ENCODE measurements around the gene IRF2BPL. TPM values are rescaled to one million over a fixed set of nuclear protein-coding genes. Genes with fewer than 3 reads are reported as not detected.

The IRF2BPL gene
- total RNA-seq, 5 donors from 2014 or later (not counting 1 experiment from before 2014, with no cell fraction given): 32.6 to 50.4 (median 38.8) TPM

GRCh38 chr14:77003960-77004710, 24.4 kb downstream of the IRF2BPL start:
- ChIA-PET CTCF (no interaction called here), POLR2A (no interaction called here)
- no peaks in the 10 kb centered on the region for H3K27me3 Mint-ChIP-seq
- H3K27ac Mint-ChIP-seq: no peak overlapping the region
- peaks cover 0 to 9% of the 10 kb centered on the region in 2 experiments for H3K27me3 ChIP-seq (replicated peaks in 1 of 2; ENCODE audit: control insufficient read depth in 2 of 2, extremely low read depth in 1 of 2, insufficient read depth in 2 of 2, low read length in 1 of 2)
- H3K27ac ChIP-seq (ENCODE audit: low read length): no peak overlapping the region
- H3K36me3 Mint-ChIP-seq: no peaks in the 10 kb centered on the region
- no peaks in the 10 kb centered on the region for H3K9me3 ChIP-seq
- H3K4me3 Mint-ChIP-seq: no peak overlapping the region
- no peaks in the 10 kb centered on the region for H3K36me3 ChIP-seq (ENCODE audit: control insufficient read depth in 2 of 2, extremely low read depth in 1 of 2, insufficient read depth in 1 of 2, low read length in 1 of 2)
- no peak for DNase-seq
- WGBS (ENCODE audit: insufficient coverage): 85% methylated on average over 4 of the region's 5 CpGs
- no peak overlapping the region for H3K4me3 ChIP-seq (ENCODE audit: control insufficient read depth in 1 of 2, extremely low read depth in 1 of 2, low read length in 1 of 2)
- peaks cover 3 to 8% of the 10 kb centered on the region in 2 experiments for H3K4me1 ChIP-seq (ENCODE audit: control insufficient read depth in 1 of 2, extremely low read depth in 1 of 2, insufficient read depth in 2 of 2, low read length in 2 of 2)
- no peaks in the 10 kb centered on the region for H3K9me3 Mint-ChIP-seq
- no peak for ATAC-seq (replicated peaks in 1 of 4)
- peaks cover 6 to 9% (median 8%) of the 10 kb centered on the region in 3 donors for H3K4me1 Mint-ChIP-seq

GRCh38 chr14:77002889-77003288, 25.6 kb downstream of the IRF2BPL start:
- Mint-ChIP-seq H3K4me3 (no peak overlapping the region), H3K9me3 (no peaks in the 10 kb centered on the region), H3K27ac (no peak overlapping the region), H3K4me1 (peaks cover 6 to 9% (median 8%) of the 10 kb centered on the region in 3 donors), H3K36me3 (no peaks in the 10 kb centered on the region), H3K27me3 (no peaks in the 10 kb centered on the region)
- DNase-seq: no peak
- H3K4me3 ChIP-seq (ENCODE audit: control insufficient read depth in 1 of 2, extremely low read depth in 1 of 2, low read length in 1 of 2): no peak overlapping the region
- H3K27ac ChIP-seq (ENCODE audit: low read length): no peak overlapping the region
- H3K9me3 ChIP-seq: no peaks in the 10 kb centered on the region
- ATAC-seq (replicated peaks in 1 of 4): no peak
- peaks cover 0 to 12% of the 10 kb centered on the region in 2 experiments for H3K27me3 ChIP-seq (replicated peaks in 1 of 2; ENCODE audit: control insufficient read depth in 2 of 2, extremely low read depth in 1 of 2, insufficient read depth in 2 of 2, low read length in 1 of 2)
- CTCF ChIA-PET: no interaction called here
- POLR2A ChIA-PET: no interaction called here
- H3K36me3 ChIP-seq (ENCODE audit: control insufficient read depth in 2 of 2, extremely low read depth in 1 of 2, insufficient read depth in 1 of 2, low read length in 1 of 2): no peaks in the 10 kb centered on the region
- 91% methylated on average over 4 of the region's 6 CpGs for WGBS (ENCODE audit: insufficient coverage)
- H3K4me1 ChIP-seq (ENCODE audit: control insufficient read depth in 1 of 2, extremely low read depth in 1 of 2, insufficient read depth in 2 of 2, low read length in 2 of 2): peaks cover 3 to 8% of the 10 kb centered on the region in 2 experiments

GRCh38 chr14:77002335-77002734, 26.2 kb downstream of the IRF2BPL start:
- POLR2A ChIA-PET: no interaction called here
- WGBS (ENCODE audit: insufficient coverage): no CpG with 5 or more reads among the region's 4 CpGs

GRCh38 chr14:77000340-77001270, 27.9 kb downstream of the IRF2BPL start:
- ATAC-seq (replicated peaks in 1 of 4) (peak; percentile 37 to 74 (median 52)), DNase-seq (peak in 1 of 35 experiments; percentile 21)
- Mint-ChIP-seq H3K27ac (peak overlapping the region in 1 of 2 donors; percentile 34), H3K4me1 (peaks cover 8 to 9% (median 8%) of the 10 kb centered on the region in 3 donors), H3K4me3 (peak overlapping the region; percentile 49 to 81 (median 55)), H3K27me3 (no peaks in the 10 kb centered on the region), H3K9me3 (no peaks in the 10 kb centered on the region), H3K36me3 (no peaks in the 10 kb centered on the region)
- H3K4me1 ChIP-seq (ENCODE audit: control insufficient read depth in 1 of 2, extremely low read depth in 1 of 2, insufficient read depth in 2 of 2, low read length in 2 of 2): peaks cover 3 to 8% of the 10 kb centered on the region in 2 experiments
- H3K27me3 ChIP-seq (replicated peaks in 1 of 2; ENCODE audit: control insufficient read depth in 2 of 2, extremely low read depth in 1 of 2, insufficient read depth in 2 of 2, low read length in 1 of 2): peaks cover 0 to 12% of the 10 kb centered on the region in 2 experiments
- no peak overlapping the region for H3K27ac ChIP-seq (ENCODE audit: low read length)
- ChIA-PET CTCF (no interaction called here), POLR2A (no interaction called here)
- H3K9me3 ChIP-seq: no peaks in the 10 kb centered on the region
- peak overlapping the region in 1 of 2 donors; percentile 33 for H3K4me3 ChIP-seq (ENCODE audit: control insufficient read depth in 1 of 2, extremely low read depth in 1 of 2, low read length in 1 of 2)
- no peaks in the 10 kb centered on the region for H3K36me3 ChIP-seq (ENCODE audit: control insufficient read depth in 2 of 2, extremely low read depth in 1 of 2, insufficient read depth in 1 of 2, low read length in 1 of 2)
- 68% methylated on average over 25 of the region's 33 CpGs for WGBS (ENCODE audit: insufficient coverage)

More at GRCh38 chr14:77002335-77002734, 26.2 kb downstream of the IRF2BPL start:
- Mint-ChIP-seq H3K27me3 (no peaks in the 10 kb centered on the region), H3K36me3 (no peaks in the 10 kb centered on the region), H3K9me3 (no peaks in the 10 kb centered on the region), H3K4me1 (peaks cover 6 to 9% (median 8%) of the 10 kb centered on the region in 3 donors), H3K4me3 (no peak overlapping the region), H3K27ac (no peak overlapping the region)
- DNase-seq (no peak), ATAC-seq (replicated peaks in 1 of 4) (no peak)
- H3K36me3 ChIP-seq (ENCODE audit: control insufficient read depth in 2 of 2, extremely low read depth in 1 of 2, insufficient read depth in 1 of 2, low read length in 1 of 2): no peaks in the 10 kb centered on the region
- no peak overlapping the region for H3K27ac ChIP-seq (ENCODE audit: low read length)
- no peak overlapping the region for H3K4me3 ChIP-seq (ENCODE audit: control insufficient read depth in 1 of 2, extremely low read depth in 1 of 2, low read length in 1 of 2)
- H3K4me1 ChIP-seq (ENCODE audit: control insufficient read depth in 1 of 2, extremely low read depth in 1 of 2, insufficient read depth in 2 of 2, low read length in 2 of 2): peaks cover 3 to 8% of the 10 kb centered on the region in 2 experiments
- CTCF ChIA-PET: no interaction called here
- no peaks in the 10 kb centered on the region for H3K9me3 ChIP-seq
- peaks cover 0 to 12% of the 10 kb centered on the region in 2 experiments for H3K27me3 ChIP-seq (replicated peaks in 1 of 2; ENCODE audit: control insufficient read depth in 2 of 2, extremely low read depth in 1 of 2, insufficient read depth in 2 of 2, low read length in 1 of 2)

GRCh38 chr14:76998910-76999309, 29.6 kb downstream of the IRF2BPL start:
- Histone ChIP-seq H3K9me3 (no peaks in the 10 kb centered on the region), H3K27ac (ENCODE audit: low read length) (no peak overlapping the region), H3K4me3 (ENCODE audit: control insufficient read depth in 1 of 2, extremely low read depth in 1 of 2, low read length in 1 of 2) (no peak overlapping the region), H3K36me3 (ENCODE audit: control insufficient read depth in 2 of 2, extremely low read depth in 1 of 2, insufficient read depth in 1 of 2, low read length in 1 of 2) (no peaks in the 10 kb centered on the region), H3K27me3 (replicated peaks in 1 of 2; ENCODE audit: control insufficient read depth in 2 of 2, extremely low read depth in 1 of 2, insufficient read depth in 2 of 2, low read length in 1 of 2) (peaks cover 0 to 12% of the 10 kb centered on the region in 2 experiments), H3K4me1 (ENCODE audit: control insufficient read depth in 1 of 2, extremely low read depth in 1 of 2, insufficient read depth in 2 of 2, low read length in 2 of 2) (peaks cover 3 to 8% of the 10 kb centered on the region in 2 experiments)
- no peak overlapping the region for H3K27ac Mint-ChIP-seq
- peaks cover 8 to 15% (median 11%) of the 10 kb centered on the region in 3 donors for H3K4me1 Mint-ChIP-seq
- DNase-seq (no peak), ATAC-seq (replicated peaks in 1 of 4) (no peak)
- H3K27me3 Mint-ChIP-seq: no peaks in the 10 kb centered on the region
- POLR2A ChIA-PET: no interaction called here
- no peaks in the 10 kb centered on the region for H3K36me3 Mint-ChIP-seq
- CTCF ChIA-PET: interaction anchor here (0.6 to 0.7 kb wide), 2 partner anchors 31 to 32 kb away, joined by 3 read pairs; no protein-coding TSS in a partner anchor
- 85% methylated on average over 3 of the region's 3 CpGs for WGBS (ENCODE audit: insufficient coverage)
- H3K4me3 Mint-ChIP-seq: no peak overlapping the region
- H3K9me3 Mint-ChIP-seq: no peaks in the 10 kb centered on the region

- ChIA-PET CTCF (interaction anchor here in 1 of 2 donors (0.6 to 1.0 kb wide), 3 partner anchors 14 to 52 kb away, joined by 3 to 5 read pairs (median 3); no protein-coding TSS in a partner anchor), POLR2A (no interaction called here)
- Mint-ChIP-seq H3K27me3 (no peaks in the 10 kb centered on the region), H3K27ac (no peak overlapping the region), H3K9me3 (no peaks in the 10 kb centered on the region), H3K4me3 (no peak overlapping the region), H3K4me1 (peaks cover 8 to 19% (median 11%) of the 10 kb centered on the region in 3 donors), H3K36me3 (no peaks in the 10 kb centered on the region)
- no peaks in the 10 kb centered on the region for H3K36me3 ChIP-seq (ENCODE audit: control insufficient read depth in 2 of 2, extremely low read depth in 1 of 2, insufficient read depth in 1 of 2, low read length in 1 of 2)
- H3K27ac ChIP-seq (ENCODE audit: low read length): no peak overlapping the region
- peaks cover 0 to 12% of the 10 kb centered on the region in 2 experiments for H3K27me3 ChIP-seq (replicated peaks in 1 of 2; ENCODE audit: control insufficient read depth in 2 of 2, extremely low read depth in 1 of 2, insufficient read depth in 2 of 2, low read length in 1 of 2)
- no peak for DNase-seq
- no CpG with 5 or more reads among the region's 6 CpGs for WGBS (ENCODE audit: insufficient coverage)
- no peaks in the 10 kb centered on the region for H3K9me3 ChIP-seq
- H3K4me1 ChIP-seq (ENCODE audit: control insufficient read depth in 1 of 2, extremely low read depth in 1 of 2, insufficient read depth in 2 of 2, low read length in 2 of 2): peaks cover 3 to 10% of the 10 kb centered on the region in 2 experiments
- ATAC-seq (replicated peaks in 1 of 4): no peak
- no peak overlapping the region for H3K4me3 ChIP-seq (ENCODE audit: control insufficient read depth in 1 of 2, extremely low read depth in 1 of 2, low read length in 1 of 2)
Observed at GRCh38 chr14:76997257-76997970, 31.1 kb downstream of the IRF2BPL start.

All from T-cell (primary cell).